ENCODE results near the gene FOXRED2. TPM values are rescaled to one million over a fixed set of nuclear protein-coding genes. Genes with fewer than 3 reads are reported as not detected.
"Not testable (repeated sequence)": the region's sequence is repeated elsewhere in the genome, so short reads cannot be mapped to it uniquely, and the experiment has no call there.

FOXRED2 gene
- total RNA-seq, 1 donor from 2014 or later: 8.7 TPM

GRCh38 chr22:36469094-36469710, 37.6 kb downstream of the FOXRED2 start:
- DNase-seq: no peak

DNA sequence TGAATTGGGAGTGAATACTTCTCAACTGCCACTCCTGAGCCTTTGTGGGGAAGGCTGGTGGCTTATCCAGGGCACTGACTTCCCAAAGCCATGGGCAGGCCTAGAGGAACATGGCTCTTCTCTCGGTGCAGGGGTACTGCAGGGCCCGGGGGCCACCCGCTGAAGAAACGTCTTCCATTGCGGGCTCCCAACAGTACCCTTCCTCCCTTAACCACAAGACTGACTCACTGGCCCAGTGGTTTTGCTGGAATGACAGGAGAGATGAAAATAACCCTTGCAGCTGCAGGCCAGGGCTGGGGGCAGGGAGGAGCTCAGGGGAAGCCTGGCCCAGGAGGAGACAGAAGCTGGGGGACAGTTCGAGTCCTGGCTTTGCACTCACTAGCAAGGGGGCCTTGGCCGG, 38.9 kb downstream of the FOXRED2 start:
- peak; percentile 84 for DNase-seq

DNA sequence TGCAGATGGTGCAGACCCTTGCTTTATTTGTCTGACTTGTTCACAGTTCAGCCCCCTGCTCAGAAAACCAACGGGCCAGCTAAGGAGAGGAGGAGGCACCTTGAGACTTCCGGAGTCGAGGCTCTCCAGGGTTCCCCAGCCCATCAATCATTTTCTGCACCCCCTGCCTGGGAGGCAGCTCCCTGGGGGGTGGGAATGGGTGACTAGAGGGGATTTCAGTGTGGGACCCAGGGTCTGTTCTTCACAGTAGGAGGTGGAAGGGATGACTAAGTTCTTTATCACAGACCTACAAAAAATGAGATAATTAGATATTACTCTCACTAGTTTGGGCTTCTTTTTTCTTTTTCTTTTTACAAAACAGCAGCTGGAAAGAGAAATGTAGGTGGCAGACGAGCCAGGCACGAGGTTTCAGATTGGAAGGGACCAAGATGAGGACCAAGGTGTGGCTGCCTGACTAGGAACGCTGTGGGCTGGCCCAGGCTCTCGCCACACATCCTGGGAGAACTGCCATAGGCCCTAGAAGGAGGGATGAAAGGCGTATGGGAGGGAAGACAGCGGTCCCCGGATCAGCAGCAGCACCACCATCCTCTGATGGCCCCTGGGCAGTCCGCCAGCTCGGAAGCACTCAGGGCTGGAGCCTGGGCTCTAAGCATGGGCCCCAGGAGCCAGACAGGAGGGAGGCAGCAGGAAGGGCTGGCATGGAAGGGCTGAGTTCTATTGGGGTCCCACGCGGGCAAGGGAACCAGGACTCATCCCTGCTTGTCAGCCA, 39.6 kb downstream of the FOXRED2 start:
- no peak for DNase-seq

DNA sequence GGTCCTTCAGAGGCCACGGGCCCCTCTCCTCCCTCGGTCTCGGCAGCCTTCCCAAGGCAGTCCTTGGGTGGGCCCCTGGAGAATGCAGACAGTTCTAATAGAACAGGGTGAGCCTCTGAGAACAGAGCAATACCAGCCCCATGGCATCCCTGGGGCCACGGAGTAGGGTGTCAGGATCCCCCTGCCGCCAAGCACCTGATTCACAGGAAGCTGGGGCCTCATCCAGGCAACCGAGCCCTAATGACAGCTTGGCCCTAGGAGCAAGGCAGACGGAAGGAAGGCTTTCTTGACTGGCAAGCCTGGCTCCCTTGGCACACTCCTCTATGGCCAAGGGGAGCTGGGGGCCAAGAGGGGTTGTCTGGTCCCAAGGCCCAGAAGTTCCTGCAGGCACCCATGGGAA, 40.6 kb downstream of the FOXRED2 start:
- DNase-seq: no peak

DNA sequence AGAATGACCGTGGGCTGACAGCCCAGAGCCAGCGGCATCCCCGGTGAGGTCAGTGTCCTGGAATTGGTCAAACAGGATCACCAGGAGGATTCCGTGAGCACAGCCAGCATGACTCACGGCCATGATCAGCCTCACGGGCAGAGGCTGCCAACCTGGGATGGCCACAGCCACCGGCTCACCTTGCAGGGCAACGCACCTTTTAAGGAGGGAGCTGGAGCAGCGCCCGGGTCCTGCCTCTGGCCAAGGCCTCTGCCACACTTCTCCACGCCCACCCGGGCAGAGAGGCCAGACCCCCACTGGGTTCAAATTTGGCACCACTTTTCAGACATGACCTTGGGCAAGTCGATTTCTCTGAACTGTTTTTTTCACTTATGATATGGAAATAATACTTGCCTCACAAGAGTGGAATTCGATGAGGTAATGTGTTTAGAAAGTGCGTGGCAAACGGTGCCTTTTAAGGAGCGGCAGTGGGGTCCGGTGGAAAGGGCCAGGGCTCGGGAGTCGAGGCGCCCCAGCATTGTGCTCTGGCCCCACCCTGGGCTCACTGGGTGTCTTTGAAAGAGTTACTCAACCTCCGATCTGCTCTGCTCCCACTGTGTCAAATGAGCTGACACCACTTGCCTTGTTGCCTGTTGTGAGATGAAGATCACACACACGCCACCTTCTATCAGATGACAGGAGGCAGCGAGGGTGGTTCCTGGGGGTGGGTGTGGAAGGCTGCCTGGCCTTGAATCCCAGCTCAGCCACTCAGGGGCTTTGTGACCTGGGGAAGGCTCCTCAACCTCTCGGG, 41.4 kb downstream of the FOXRED2 start:
- peak; percentile 96 for DNase-seq

DNA sequence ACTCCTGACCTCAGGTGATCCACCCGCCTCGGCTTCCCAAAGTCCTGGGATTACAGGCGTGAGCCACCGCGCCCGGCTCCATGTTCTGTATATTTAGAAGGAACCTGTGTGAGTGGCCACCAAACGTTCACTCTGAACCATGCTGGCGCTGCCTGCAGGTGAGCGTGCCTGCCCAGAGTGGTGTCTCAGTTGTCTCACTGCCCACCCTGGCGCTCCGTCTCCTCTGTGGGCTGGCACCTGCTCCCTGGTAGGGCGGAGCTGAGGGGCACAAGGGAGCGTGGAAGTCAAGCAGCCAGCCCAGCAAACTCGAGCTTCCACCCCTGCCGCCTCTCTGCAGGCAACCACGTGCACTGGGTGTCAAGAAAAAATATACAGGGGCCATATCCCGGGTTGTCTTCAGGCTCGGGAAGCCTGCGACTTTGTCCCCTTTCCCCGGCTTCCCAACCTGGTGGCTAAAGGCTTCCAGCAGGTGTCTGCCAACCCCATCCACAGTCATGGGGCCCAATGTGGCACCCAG, 42.1 kb downstream of the FOXRED2 start:
- DNase-seq: no peak

- DNase-seq: peak; percentile 95
These were observed 43.1 kb downstream of the FOXRED2 start for GRCh38 chr22:36463783-36464184.

DNA sequence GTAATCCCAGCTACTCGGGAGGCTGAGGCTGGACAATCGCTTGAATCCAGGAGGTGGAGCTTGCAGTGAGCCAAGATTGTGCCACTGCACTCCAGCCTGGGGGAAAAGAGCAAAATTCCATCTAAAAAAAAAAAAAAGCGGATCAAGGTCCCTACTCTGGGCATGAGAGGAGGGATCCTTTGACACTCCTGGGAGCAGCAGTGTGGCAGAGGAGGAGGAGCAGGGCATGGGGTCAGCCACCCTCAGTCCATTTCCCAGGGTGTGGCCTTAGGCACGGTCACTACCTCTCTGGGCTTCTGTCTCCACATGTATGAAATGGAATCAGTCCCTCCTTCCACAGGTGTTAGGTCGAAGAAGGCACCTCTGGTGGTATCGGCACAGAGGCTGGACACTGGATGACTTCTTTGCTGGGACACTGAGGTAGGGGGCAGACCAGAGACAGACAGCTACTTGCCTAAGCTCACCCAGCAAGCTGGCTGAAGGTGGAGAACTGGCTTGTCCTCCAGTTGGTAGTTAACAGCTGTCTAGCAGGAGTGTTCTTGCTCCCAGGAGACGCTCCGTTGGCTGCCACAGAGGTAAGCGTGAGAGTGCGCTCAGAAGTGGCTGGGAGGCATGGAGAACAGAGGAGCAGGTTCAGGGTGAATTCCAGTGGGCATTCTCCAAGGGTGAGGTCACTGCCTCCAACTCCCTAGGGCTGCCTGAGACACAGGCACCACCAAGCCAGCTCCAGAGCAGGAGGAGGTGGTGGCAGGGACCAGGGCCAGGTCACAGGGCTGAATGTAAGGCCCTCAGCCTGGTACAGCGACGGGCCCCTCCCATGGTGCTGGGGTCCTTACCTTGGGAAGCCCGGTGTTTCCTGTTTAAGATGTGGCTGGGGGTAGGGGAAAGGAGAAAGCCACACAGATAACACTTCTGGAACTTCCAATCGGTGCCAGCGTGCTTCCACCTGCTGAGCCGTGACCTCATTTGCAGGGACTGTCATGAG, 44.9 kb downstream of the FOXRED2 start:
- DNase-seq: peak; percentile 86

DNA sequence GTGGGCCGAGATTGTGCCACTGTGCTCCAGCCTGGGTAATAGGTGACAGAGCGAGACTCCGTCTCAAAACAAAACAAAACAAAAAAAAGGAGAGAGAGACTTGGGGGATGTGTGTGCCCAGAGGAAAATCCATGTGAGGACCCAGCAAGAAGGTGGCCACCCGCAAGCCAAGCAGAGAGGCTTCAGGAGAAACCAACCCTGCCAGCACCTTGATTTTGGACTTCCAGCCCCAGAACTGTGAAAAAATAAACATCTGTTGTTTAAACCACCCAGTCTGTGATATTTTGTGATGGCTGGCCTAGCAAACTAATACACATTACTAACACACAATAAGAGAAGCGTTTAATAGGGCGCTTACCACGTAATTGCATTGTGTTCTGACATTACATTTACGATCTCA, 46.6 kb downstream of the FOXRED2 start:
- DNase-seq: no peak

DNA sequence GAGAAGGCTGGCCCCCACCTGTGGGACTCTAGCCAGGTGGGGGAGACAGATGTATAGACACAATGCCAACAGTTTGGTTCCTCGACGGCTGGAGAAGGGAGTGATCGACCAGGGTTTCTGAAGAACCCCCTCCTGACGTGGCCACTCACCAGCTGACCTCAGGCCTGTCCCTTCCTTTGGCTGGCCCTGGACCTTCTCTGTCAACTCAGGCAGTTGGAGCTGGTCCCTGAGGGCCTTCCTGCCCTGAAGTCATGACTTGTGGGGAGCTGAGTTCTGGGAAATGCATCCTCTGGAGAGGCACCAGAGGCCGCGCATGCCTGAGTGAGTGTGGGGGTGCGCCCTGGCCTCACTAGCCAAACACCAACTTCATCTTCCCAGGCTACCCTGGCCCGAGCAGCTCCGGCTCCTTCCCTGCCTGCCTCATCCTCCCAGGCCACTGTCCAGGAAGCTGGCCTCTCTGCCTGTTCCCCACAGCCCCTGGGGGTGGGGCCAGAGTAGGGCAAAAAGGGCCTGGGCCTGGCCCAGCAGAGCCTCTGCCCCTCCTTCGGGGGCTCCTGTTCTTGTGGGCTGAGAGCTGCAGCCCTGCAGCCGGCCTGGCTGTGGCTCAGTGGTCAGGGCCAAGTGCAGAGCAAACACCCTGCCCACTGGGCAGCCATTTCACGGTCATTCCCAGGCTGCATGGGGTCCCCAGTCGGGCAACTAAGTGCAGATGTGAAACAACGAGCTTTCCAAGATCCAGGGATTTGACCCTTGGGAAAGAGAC, 49.0 kb downstream of the FOXRED2 start:
- DNase-seq: no peak

DNA sequence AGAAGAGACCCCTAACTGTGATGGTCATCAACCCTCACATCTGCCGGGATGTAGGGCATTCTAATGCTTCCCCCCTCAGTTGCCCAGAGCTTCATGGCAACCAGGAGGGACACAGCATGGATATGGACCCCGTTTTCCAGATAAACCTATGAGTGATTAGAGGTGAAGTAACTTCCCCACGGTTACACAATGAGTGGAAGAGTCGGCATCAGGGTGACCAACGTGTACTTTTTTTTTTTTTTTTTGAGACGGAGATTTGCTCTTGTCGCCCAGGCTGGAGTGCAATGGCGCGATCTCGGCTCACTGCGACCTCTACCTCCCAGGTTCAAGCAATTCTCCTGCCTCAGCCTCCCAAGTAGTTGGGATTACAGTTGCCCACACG, 50.4 kb downstream of the FOXRED2 start:
- no peak for DNase-seq

GRCh38 chr22:36455571-36456463, 51.0 kb downstream of the FOXRED2 start:
- no peak for DNase-seq

DNA sequence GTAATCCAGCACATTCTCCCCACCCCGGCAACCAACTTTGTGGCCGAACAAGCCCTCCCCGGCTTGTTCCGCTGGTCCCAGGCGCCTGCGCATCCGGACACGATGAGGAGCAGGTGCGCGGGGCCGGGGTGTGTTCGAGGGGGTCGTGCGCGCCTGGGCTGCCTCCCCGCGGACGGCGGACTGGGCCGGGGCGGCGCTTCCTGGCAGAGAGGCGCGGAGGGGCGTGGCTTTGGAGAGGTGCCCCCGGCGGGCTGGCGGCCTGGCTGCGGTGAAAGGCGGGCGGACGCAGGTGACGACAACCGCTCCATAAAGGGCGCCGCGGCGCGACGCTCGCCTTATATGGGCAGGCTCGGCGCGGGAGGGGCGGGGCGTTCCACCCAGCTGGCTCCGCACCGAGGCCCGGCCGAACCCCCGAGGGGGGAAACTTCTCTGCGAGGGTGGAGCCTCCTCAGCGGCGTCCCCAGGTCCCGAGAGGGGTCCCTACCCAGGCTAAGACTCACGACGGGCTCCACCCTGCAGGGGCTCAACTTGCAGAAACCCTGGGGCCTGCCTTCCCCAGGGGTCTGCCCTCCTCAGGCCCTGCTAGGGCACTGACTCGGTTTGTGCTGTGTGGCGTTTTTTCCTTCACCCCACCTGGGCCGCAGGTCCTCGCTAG, 51.8 kb downstream of the FOXRED2 start:
- peak; percentile 97 for DNase-seq

- no peak for DNase-seq
These were observed 52.9 kb downstream of the FOXRED2 start for GRCh38 chr22:36453855-36454378.

DNA sequence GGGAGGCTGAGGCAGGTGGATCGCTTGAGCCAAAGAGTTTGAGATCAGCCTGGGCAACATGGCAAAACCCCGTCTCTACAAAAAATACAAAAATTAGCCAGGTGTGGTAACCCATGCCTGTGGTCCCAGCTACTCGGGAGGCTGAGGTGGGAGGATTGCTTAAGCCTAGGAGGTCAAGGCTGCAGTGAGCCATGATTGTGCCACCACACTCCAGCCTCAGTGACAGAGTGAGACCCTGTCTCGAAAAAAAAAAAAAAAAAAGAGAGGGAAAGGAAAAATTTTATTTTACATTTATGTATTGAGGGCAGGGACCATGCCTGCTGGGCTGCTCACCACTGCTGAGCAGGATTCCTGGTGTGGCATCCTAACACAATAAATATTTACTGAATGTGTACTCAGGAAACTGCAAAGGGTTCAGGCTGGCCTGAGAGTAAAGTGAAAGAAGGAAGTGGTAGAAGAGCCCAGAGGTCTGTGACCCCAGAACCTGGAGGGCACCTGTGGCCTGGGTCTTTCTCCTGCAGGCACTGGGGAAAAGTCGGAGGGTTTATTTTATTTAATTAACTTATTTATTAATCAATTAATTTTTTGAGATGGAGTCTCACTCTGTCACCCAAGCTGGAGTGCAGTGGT, 53.7 kb downstream of the FOXRED2 start:
- not testable (repeated sequence) for DNase-seq

- no peak for DNase-seq
These were observed 54.4 kb downstream of the FOXRED2 start for GRCh38 chr22:36452250-36452977.

- DNase-seq: not testable (repeated sequence)
These were observed 55.9 kb downstream of the FOXRED2 start for GRCh38 chr22:36450923-36451322.

GRCh38 chr22:36449596-36450175, 57.2 kb downstream of the FOXRED2 start:
- DNase-seq: peak; percentile 38

Data from dermis blood vessel endothelial cell (primary cell).